A549 (cell line): Measurements from ENCODE around the gene WDFY2. TPM values are rescaled to one million over a fixed set of nuclear protein-coding genes. Genes with fewer than 3 reads are reported as not detected.

ENCODE experiments used
- ATAC-seq, 2 experiments: fragments of 200-7000 bp in 1 of 2; fragments of >200 bp in 1 of 2; cut with Nextera tagmentation in 1 of 2; cut with Tn5 transposase in 1 of 2; 3 replicates each; pipeline versions ENCODE4 v1.8.0 to v1.9.1; 2018 to 2020; ENCODE audit warnings: mild to moderate bottlenecking in 1 of 2, moderate library complexity in 1 of 2
- CTCF ChIA-PET: fragments of 300-600 bp; sonication (Branson Sonifier 250); formaldehyde crosslinking; extraction: SDS; loops from one replicate; lab custom pipeline; 2021; ENCODE audit warnings: antibody characterized with exemption, inconsistent platforms; lab: Yijun Ruan, JAX
- POLR2A ChIA-PET: fragments of 350-600 bp; formaldehyde crosslinking; extraction: SDS; loops from one replicate; lab custom pipeline; 2021; ENCODE audit warnings: antibody characterized with exemption, inconsistent platforms; lab: Yijun Ruan, JAX
- DNase-seq, 2 experiments: peaks; one replicate each; pipeline versions ENCODE4 v3.0.0 to v3.0.0-alpha.2; 2011 to 2016; ENCODE audit warnings: low read depth in 1 of 2, low spot score in 1 of 2
- FAIRE-seq: peaks from 2 replicates; lab custom pipeline; 2011; peaks lifted over from hg19 to GRCh38; lab: Jason Lieb, UNC
- H3K27ac ChIP-seq, 2 experiments: fragments of >200 bp; sonication (Bioruptor Twin); formaldehyde crosslinking; 3 replicates each; pipeline ENCODE4 v1.5.1; 2016 to 2017
- H3K4me1 ChIP-seq: fragments of >200 bp; sonication (Bioruptor Twin); formaldehyde crosslinking; 3 replicates; pipeline ENCODE4 v1.6.1; 2016
- H3K4me2 ChIP-seq: fragments of >200 bp; sonication (Bioruptor Twin); formaldehyde crosslinking; 3 replicates; pipeline ENCODE4 v1.6.1; 2016
- H3K4me3 ChIP-seq: fragments of >200 bp; sonication (Bioruptor Twin); formaldehyde crosslinking; 3 replicates; pipeline ENCODE4 v1.5.1; 2016
- H3K9me3 ChIP-seq: fragments of >200 bp; sonication (Bioruptor Twin); formaldehyde crosslinking; 3 replicates; pipeline ENCODE4 v1.6.1; 2016
- CBX2 ChIP-seq: fragments of 200-600 bp; sonication (generic); IDR thresholded peaks from 2 replicates; pipeline ENCODE4 v1.6.1; 2016; ENCODE audit warnings: low read depth, mild to moderate bottlenecking, borderline replicate concordance
- CBX8 ChIP-seq: fragments of 200-600 bp; sonication (generic); IDR thresholded peaks from 2 replicates; pipeline ENCODE4 v1.6.1; 2016
- CHD4 ChIP-seq: fragments of 200-600 bp; sonication (generic); IDR thresholded peaks from 2 replicates; pipeline ENCODE4 v1.6.1; 2016; ENCODE audit warnings: antibody characterized with exemption, mild to moderate bottlenecking, borderline replicate concordance
- EHF ChIP-seq: fragments of 250-450 bp; sonication (Bioruptor Pico); IDR thresholded peaks from 2 replicates; pipeline ENCODE4 v1.5.0; 2020; ENCODE audit warnings: mild to moderate bottlenecking
- FOSL2 ChIP-seq, 2 experiments: fragments of 450-650 bp in 1 of 2; fragments of >200 bp in 1 of 2; sonication (Bioruptor Twin) in 1 of 2; formaldehyde crosslinking; IDR thresholded peaks; 2 replicates each; pipeline versions ENCODE4 v1.5.0 to v1.6.1; 2016 to 2020; ENCODE audit warnings: mild to moderate bottlenecking in 1 of 2, moderate library complexity in 1 of 2
- HMGXB4 ChIP-seq: fragments of 250-450 bp; sonication (Bioruptor Pico); IDR thresholded peaks from 2 replicates; pipeline ENCODE4 v1.5.0; 2021; ENCODE audit warnings: mild to moderate bottlenecking, moderate library complexity, borderline replicate concordance
- HOXB5 ChIP-seq: fragments of 250-450 bp; sonication (Bioruptor Pico); IDR thresholded peaks from 2 replicates; pipeline ENCODE4 v1.5.0; 2020; ENCODE audit warnings: mild to moderate bottlenecking, moderate library complexity
- KDM5A ChIP-seq: fragments of 200-600 bp; sonication (generic); IDR thresholded peaks from 2 replicates; pipeline ENCODE4 v1.6.1; 2016; ENCODE audit warnings: antibody characterized with exemption, mild to moderate bottlenecking
- MYC ChIP-seq: IDR thresholded peaks from 2 replicates; pipeline ENCODE4 v1.6.1; 2012; ENCODE audit warnings: mild to moderate bottlenecking, inconsistent platforms, low read length, improper control_type of control experiment, borderline replicate concordance
- POLR2A ChIP-seq: IDR thresholded peaks from 2 replicates; pipeline ENCODE4 v1.6.1; 2012; ENCODE audit warnings: mild to moderate bottlenecking, low read length
- POLR2AphosphoS2 ChIP-seq: conservative IDR thresholded peaks from 2 replicates; pipeline ENCODE4 v1.6.1; 2012; ENCODE audit warnings: low read length, improper control_type of control experiment, inconsistent platforms
- RARB ChIP-seq: fragments of 250-450 bp; sonication (Bioruptor Pico); IDR thresholded peaks from 2 replicates; pipeline ENCODE4 v1.8.0; 2021; ENCODE audit warnings: mild to moderate bottlenecking, moderate library complexity
- RCOR1 ChIP-seq: fragments of 150-350 bp; IDR thresholded peaks from 2 replicates; pipeline ENCODE4 v1.6.1; 2014; ENCODE audit warnings: antibody characterized with exemption, low read length, low read depth
- RFX5 ChIP-seq: fragments of 450-650 bp; IDR thresholded peaks from 2 replicates; pipeline ENCODE4 v1.7.1; 2014; ENCODE audit warnings: antibody characterized with exemption, mild to moderate bottlenecking, moderate library complexity
- TP53 ChIP-seq: fragments of 250-450 bp; sonication (Bioruptor Pico); IDR thresholded peaks from 2 replicates; pipeline ENCODE4 v1.5.0; 2021; ENCODE audit warnings: mild to moderate bottlenecking, moderate library complexity
- USF2 ChIP-seq: fragments of 450-650 bp; IDR thresholded peaks from 2 replicates; pipeline ENCODE4 v1.6.1; 2014; ENCODE audit warnings: antibody characterized with exemption
- ZC3H11A ChIP-seq: fragments of 450-650 bp; IDR thresholded peaks from 2 replicates; pipeline ENCODE4 v1.6.1; 2014; ENCODE audit warnings: antibody characterized with exemption, mild to moderate bottlenecking
- ZFP36 ChIP-seq: fragments of 450-650 bp; IDR thresholded peaks from 2 replicates; pipeline ENCODE4 v1.6.1; 2014; ENCODE audit warnings: borderline replicate concordance; ENCODE audit not compliant: partially characterized antibody
- WGBS: methylation state at CpG from one replicate; pipeline ENCODE4 v1.1.6; 2017; ENCODE audit errors: missing lambda C conversion rate; 5-methylcytosine and 5-hydroxymethylcytosine counted together
- polyA plus RNA-seq, 4 experiments: library from polyadenylated mRNA; depleted of rRNA in 3 of 4; stranded (reverse); fragments of >200 nt; fragmentation: RNase III in 1 of 4; extraction: RNeasy Plus Mini Kit Qiagen cat#74134 plus additional on column Dnase treatment in 1 of 4; gene quantifications; 2 replicates in 3 of 4; 3 replicates in 1 of 4; pipeline ENCODE4 v1.2.3, GENCODE V29; 2011 to 2017
- TF ChIP-seq, protein P1 (sequence below): fragments of >200 bp; sonication (Bioruptor Twin); formaldehyde crosslinking; IDR thresholded peaks from 2 replicates; pipeline ENCODE4 v1.6.1; 2016
- TF ChIP-seq, protein P2 (sequence below): fragments of 200-600 bp; sonication (generic); IDR thresholded peaks from 2 replicates; pipeline ENCODE4 v1.6.1; 2016; ENCODE audit warnings: antibody characterized with exemption, mild to moderate bottlenecking, moderate library complexity

Gene WDFY2
- polyA plus RNA-seq, 2 of the 4 experiments (the other 2 are of a cell fraction) = 5.2 to 8.5 TPM

- H3K9me3 ChIP-seq = no peaks in the 10 kb centered on the region
- H3K4me3 ChIP-seq = no peak overlapping the region
- ChIA-PET POLR2A (no interaction called here), CTCF (interaction anchor here (2.4 kb wide), 1 partner anchor 10 kb away, joined by 12 read pairs; no protein-coding TSS in a partner anchor)
- ATAC-seq = peak; percentile 45 to 53; a peak in 4 of 6 replicates
- no peak for DNase-seq
- no peak overlapping the region for H3K4me2 ChIP-seq
- no peak overlapping the region for H3K27ac ChIP-seq
- H3K4me1 ChIP-seq = no peaks in the 10 kb centered on the region
- no peak for FAIRE-seq
- TF ChIP-seq CHD4 = no peak
- no peak for TF ChIP-seq ZFP36
- TF ChIP-seq FOSL2 (IDR thresholded peaks at IDR 0.05) = no peak
- no peak for TF ChIP-seq FOSL2 (CRISPR knock-in tag; IDR thresholded peaks at IDR 0.05)
- TF ChIP-seq EHF (CRISPR knock-in tag) = no peak
- no peak for TF ChIP-seq RFX5
- TF ChIP-seq HOXB5 (CRISPR knock-in tag) = no peak
- no peak for TF ChIP-seq CBX8
- TF ChIP-seq, protein P1, sequence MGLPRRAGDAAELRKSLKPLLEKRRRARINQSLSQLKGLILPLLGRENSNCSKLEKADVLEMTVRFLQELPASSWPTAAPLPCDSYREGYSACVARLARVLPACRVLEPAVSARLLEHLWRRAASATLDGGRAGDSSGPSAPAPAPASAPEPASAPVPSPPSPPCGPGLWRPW = no peak
- 91% methylated on average over 16 of the region's 17 CpGs for WGBS
Measured at GRCh38 chr13:51771418-51772104, 187.3 kb downstream of the WDFY2 start.

DNA sequence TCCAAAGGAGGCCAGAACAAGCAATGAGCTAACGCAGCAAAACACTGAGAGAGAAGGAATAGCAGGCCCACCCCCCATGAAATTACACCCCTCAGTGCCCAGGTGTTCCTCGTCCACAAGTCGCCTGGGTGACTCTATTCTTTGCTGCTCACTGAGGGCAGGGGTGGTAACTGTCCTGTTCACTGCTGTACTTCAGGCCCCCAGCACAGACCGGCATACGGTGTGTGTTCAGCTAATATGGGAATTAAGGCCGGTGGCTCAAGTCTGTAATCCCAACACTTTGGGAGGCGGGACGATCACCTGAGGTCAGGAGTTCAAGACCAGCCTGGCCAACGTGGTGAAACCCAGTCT, 187.8 kb downstream of the WDFY2 start:
- TF ChIP-seq HMGXB4 (CRISPR knock-in tag) = no peak
- TF ChIP-seq POLR2A = no peak
- no peak for TF ChIP-seq MYC
- TF ChIP-seq, protein P2, sequence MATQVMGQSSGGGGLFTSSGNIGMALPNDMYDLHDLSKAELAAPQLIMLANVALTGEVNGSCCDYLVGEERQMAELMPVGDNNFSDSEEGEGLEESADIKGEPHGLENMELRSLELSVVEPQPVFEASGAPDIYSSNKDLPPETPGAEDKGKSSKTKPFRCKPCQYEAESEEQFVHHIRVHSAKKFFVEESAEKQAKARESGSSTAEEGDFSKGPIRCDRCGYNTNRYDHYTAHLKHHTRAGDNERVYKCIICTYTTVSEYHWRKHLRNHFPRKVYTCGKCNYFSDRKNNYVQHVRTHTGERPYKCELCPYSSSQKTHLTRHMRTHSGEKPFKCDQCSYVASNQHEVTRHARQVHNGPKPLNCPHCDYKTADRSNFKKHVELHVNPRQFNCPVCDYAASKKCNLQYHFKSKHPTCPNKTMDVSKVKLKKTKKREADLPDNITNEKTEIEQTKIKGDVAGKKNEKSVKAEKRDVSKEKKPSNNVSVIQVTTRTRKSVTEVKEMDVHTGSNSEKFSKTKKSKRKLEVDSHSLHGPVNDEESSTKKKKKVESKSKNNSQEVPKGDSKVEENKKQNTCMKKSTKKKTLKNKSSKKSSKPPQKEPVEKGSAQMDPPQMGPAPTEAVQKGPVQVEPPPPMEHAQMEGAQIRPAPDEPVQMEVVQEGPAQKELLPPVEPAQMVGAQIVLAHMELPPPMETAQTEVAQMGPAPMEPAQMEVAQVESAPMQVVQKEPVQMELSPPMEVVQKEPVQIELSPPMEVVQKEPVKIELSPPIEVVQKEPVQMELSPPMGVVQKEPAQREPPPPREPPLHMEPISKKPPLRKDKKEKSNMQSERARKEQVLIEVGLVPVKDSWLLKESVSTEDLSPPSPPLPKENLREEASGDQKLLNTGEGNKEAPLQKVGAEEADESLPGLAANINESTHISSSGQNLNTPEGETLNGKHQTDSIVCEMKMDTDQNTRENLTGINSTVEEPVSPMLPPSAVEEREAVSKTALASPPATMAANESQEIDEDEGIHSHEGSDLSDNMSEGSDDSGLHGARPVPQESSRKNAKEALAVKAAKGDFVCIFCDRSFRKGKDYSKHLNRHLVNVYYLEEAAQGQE = no peak
- TF ChIP-seq RARB (CRISPR knock-in tag) = no peak
- TF ChIP-seq ZFP36 = no peak
- no peak for TF ChIP-seq RFX5
- TF ChIP-seq EHF (CRISPR knock-in tag) = no peak
- TF ChIP-seq ZC3H11A = no peak
- TF ChIP-seq RCOR1 = no peak
- no peak for TF ChIP-seq KDM5A
- WGBS = 75% methylated on average over 7 of the region's 9 CpGs
- FAIRE-seq (no peak), ATAC-seq (no peak; a peak in 1 of 6 replicates), DNase-seq (no peak)
- H3K4me1 ChIP-seq = no peaks in the 10 kb centered on the region
- H3K27ac ChIP-seq = no peak overlapping the region
- POLR2A ChIA-PET = no interaction called here
- no peaks in the 10 kb centered on the region for H3K9me3 ChIP-seq
- no peak overlapping the region for H3K4me3 ChIP-seq
- CTCF ChIA-PET = interaction anchor here (2.4 kb wide), 1 partner anchor 10 kb away, joined by 12 read pairs; no protein-coding TSS in a partner anchor
- H3K4me2 ChIP-seq = no peak overlapping the region

DNA sequence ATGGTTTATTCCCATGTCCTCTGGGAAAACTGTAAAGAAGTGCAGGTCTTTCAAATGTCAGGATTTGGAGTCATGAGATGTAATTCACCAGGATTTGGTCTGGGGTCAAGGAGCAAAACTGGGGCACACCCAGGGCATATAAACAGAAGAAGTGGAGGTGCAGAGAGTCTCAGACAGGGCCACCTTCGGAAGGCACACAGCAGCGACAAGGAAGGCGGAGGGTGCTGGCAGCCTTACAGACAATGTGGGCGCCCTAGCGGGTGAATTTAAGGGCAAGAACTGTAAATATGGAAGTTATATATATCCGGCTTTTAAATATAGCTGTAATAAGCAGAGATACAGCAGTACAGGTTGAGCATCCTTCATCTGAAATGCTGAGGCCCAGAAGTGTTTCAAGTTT, 188.5 kb downstream of the WDFY2 start:
- CTCF ChIA-PET = interaction anchor here (2.4 kb wide), 1 partner anchor 9 kb away, joined by 12 read pairs; no protein-coding TSS in a partner anchor
- ATAC-seq = no peak
- WGBS = 91% methylated on average over 6 of the region's 6 CpGs
- no peak for FAIRE-seq
- no peaks in the 10 kb centered on the region for H3K4me1 ChIP-seq
- H3K4me2 ChIP-seq = no peak overlapping the region
- H3K27ac ChIP-seq = no peak overlapping the region
- POLR2A ChIA-PET = no interaction called here
- no peak overlapping the region for H3K4me3 ChIP-seq
- TF ChIP-seq HOXB5 (CRISPR knock-in tag) = no peak
- TF ChIP-seq CBX8 = no peak
- TF ChIP-seq, protein P1 = no peak
- TF ChIP-seq EHF (CRISPR knock-in tag) = no peak
- no peak for TF ChIP-seq USF2
- TF ChIP-seq CBX2 = no peak
- no peak for TF ChIP-seq TP53 (CRISPR knock-in tag)
- no peak for TF ChIP-seq POLR2AphosphoS2
- DNase-seq = no peak
- H3K9me3 ChIP-seq = no peaks in the 10 kb centered on the region
